ENCODE data around the gene CLDN6. TPM values are rescaled to one million over a fixed set of nuclear protein-coding genes. Genes with fewer than 3 reads are reported as not detected.

Gene CLDN6
- total RNA-seq, 1 donor from 2014 or later: 0.32 TPM

GRCh38 chr16:2973605-2974318, 44.2 kb downstream of the CLDN6 start:
- peaks cover 11% of the 10 kb centered on the region for H3K4me1 Mint-ChIP-seq (ENCODE audit: unreplicated experiment)
- H3K27me3 Mint-ChIP-seq (ENCODE audit: unreplicated experiment): no peaks in the 10 kb centered on the region
- H3K36me3 Mint-ChIP-seq (ENCODE audit: unreplicated experiment): no peaks in the 10 kb centered on the region
- TF ChIP-seq, protein P1, sequence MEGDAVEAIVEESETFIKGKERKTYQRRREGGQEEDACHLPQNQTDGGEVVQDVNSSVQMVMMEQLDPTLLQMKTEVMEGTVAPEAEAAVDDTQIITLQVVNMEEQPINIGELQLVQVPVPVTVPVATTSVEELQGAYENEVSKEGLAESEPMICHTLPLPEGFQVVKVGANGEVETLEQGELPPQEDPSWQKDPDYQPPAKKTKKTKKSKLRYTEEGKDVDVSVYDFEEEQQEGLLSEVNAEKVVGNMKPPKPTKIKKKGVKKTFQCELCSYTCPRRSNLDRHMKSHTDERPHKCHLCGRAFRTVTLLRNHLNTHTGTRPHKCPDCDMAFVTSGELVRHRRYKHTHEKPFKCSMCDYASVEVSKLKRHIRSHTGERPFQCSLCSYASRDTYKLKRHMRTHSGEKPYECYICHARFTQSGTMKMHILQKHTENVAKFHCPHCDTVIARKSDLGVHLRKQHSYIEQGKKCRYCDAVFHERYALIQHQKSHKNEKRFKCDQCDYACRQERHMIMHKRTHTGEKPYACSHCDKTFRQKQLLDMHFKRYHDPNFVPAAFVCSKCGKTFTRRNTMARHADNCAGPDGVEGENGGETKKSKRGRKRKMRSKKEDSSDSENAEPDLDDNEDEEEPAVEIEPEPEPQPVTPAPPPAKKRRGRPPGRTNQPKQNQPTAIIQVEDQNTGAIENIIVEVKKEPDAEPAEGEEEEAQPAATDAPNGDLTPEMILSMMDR (IDR thresholded peaks at IDR 0.05): no peak
- no peak overlapping the region for H3K27ac Mint-ChIP-seq (ENCODE audit: unreplicated experiment)
- no peak overlapping the region for H3K4me3 Mint-ChIP-seq (ENCODE audit: unreplicated experiment)
- H3K9me3 Mint-ChIP-seq (ENCODE audit: unreplicated experiment): no peaks in the 10 kb centered on the region
- DNase-seq (ENCODE audit: extremely low spot score, unreplicated experiment): no peak

DNA sequence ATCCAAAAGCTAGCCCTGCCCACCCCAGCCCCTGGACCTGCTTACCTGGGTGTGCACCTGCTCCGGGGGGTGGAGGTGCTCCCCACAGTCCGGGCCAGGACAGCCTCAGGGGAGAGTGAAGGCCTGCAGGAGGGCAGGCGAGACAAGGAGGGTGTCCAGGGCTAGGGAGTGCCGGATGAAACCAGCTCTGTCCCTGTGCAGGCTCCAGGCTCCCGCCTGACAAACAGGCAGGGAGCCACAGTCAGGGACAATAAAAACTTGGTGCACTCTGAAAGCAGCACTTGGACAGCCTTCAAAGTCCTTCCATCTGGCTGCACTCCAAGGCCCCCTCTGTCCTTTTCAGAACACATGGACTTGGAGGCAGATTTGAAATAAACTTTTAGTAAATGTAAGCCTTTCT, 44.9 kb downstream of the CLDN6 start:
- Mint-ChIP-seq H3K4me3 (ENCODE audit: unreplicated experiment) (no peak overlapping the region), H3K9me3 (ENCODE audit: unreplicated experiment) (no peaks in the 10 kb centered on the region), H3K36me3 (ENCODE audit: unreplicated experiment) (no peaks in the 10 kb centered on the region), H3K27ac (ENCODE audit: unreplicated experiment) (no peak overlapping the region), H3K4me1 (ENCODE audit: unreplicated experiment) (peaks cover 16% of the 10 kb centered on the region), H3K27me3 (ENCODE audit: unreplicated experiment) (no peaks in the 10 kb centered on the region)
- TF ChIP-seq, protein P1 (IDR thresholded peaks at IDR 0.05): no peak
- no peak for DNase-seq (ENCODE audit: extremely low spot score, unreplicated experiment)

- DNase-seq (ENCODE audit: extremely low spot score, unreplicated experiment): no peak
- Mint-ChIP-seq H3K36me3 (ENCODE audit: unreplicated experiment) (no peaks in the 10 kb centered on the region), H3K27ac (ENCODE audit: unreplicated experiment) (no peak overlapping the region), H3K4me1 (ENCODE audit: unreplicated experiment) (peaks cover 16% of the 10 kb centered on the region), H3K9me3 (ENCODE audit: unreplicated experiment) (no peaks in the 10 kb centered on the region), H3K27me3 (ENCODE audit: unreplicated experiment) (no peaks in the 10 kb centered on the region), H3K4me3 (ENCODE audit: unreplicated experiment) (no peak overlapping the region)
- TF ChIP-seq, protein P1 (IDR thresholded peaks at IDR 0.05): no peak
Measured at GRCh38 chr16:2971985-2972784, 45.8 kb downstream of the CLDN6 start.

GRCh38 chr16:2971134-2971984, 46.6 kb downstream of the CLDN6 start:
- Mint-ChIP-seq H3K4me1 (ENCODE audit: unreplicated experiment) (peaks cover 16% of the 10 kb centered on the region), H3K4me3 (ENCODE audit: unreplicated experiment) (no peak overlapping the region), H3K27me3 (ENCODE audit: unreplicated experiment) (no peaks in the 10 kb centered on the region), H3K36me3 (ENCODE audit: unreplicated experiment) (no peaks in the 10 kb centered on the region), H3K9me3 (ENCODE audit: unreplicated experiment) (no peaks in the 10 kb centered on the region), H3K27ac (ENCODE audit: unreplicated experiment) (no peak overlapping the region)
- DNase-seq (ENCODE audit: extremely low spot score, unreplicated experiment): no peak
- TF ChIP-seq, protein P1 (IDR thresholded peaks at IDR 0.05): no peak

Measured in osteocyte (in vitro differentiated cells).